Posterior vena cava (tissue), 2 donors: Measurements from ENCODE around the gene AOPEP. TPM values are rescaled to one million over a fixed set of nuclear protein-coding genes. Genes with fewer than 3 reads are reported as not detected.

Experiments used
- DNase-seq: peaks from one replicate; pipeline ENCODE4 v3.0.0-alpha.2; 2020; ENCODE audit warnings: low spot score
- intact Hi-C, 2 donors: fragments of 100-400 bp; cut with DNase I; formaldehyde crosslinking; loops; one replicate each; pipeline versions ENCODE4 v1.14.1 to v1.14.2; 2022 to 2023
- total RNA-seq, 2 donors: library from RNA; stranded (reverse); fragmentation: NEBNext Ultra II Directional; extraction: Animal tissue kit (Norgen Biotek cat#: 25700); gene quantifications; one replicate each; pipeline ENCODE4 v1.2.1, GENCODE V29; 2021
- donor health status: DM: yes; HTN: yes; CAD: no.
- donor health status: DM: yes; HTN: yes; CAD: no.

The AOPEP gene
- total RNA-seq, 2 donors from 2014 or later = 124 to 138 TPM

DNA sequence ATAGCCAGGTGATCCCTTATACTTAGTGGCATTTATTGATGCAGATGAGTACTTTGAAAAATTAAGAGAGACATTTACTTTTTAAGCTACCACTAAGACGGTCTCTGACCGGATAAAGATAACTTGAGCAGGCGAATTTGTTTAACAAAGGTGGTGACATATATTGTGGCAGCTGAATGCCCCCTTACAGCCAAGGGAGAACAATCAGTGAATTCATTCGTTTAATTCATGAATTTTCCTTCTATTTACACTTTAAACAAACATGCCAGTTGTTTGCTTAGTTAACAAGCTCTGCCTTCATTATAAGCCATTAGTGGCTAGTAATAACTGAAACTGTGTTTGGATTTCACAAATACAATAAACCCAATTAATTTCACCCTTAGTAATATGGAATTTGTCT, 187.1 kb downstream of the AOPEP start:
- intact Hi-C loops = no loop called here
- DNase-seq = no peak

DNA sequence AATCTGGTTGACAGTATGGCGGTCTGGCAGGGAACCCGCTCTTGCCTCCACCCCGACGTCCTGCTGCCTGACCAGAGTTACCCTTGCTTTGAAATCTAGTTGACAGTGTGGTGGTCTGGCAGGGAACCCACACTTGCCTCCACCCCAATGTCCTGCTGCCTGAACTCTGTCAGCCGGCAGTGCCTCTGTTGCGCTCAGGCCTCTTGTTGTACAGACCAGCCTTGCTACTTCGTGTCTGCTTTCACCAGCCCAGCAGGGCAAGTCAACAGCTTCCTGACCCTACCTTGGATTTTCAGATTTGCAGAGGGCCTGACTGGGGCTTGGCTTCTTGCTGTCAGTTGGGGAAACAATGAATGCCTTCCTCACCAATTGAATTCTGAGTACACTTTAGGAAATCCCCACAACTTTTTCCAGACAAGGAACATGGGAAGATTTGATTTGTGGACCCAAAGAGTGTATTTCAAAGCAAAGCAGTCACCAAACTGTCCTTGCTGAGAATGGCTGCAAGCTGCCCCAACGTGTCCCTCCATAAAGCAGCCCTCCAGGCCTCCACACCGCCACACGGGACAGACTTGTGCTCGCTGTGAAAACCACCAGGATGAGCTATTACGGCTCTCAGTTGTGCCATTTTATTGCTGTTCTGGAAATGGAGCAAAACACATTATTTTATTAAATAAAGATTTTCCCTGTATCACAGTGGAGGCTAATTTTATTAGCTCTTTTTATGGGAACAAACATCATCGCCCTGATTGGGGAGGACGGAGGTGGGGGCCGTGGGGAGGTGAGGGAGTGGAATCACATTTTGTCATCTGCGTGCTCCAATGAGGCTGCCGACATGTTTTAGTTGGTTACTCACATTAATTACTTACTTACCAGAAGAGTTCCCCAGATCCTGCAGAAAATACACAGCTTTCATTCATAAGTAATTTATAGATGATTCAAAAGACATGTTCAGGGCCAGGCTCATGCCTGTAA, 189.3 kb downstream of the AOPEP start:
- intact Hi-C loops = no loop called here
- no peak for DNase-seq

DNA sequence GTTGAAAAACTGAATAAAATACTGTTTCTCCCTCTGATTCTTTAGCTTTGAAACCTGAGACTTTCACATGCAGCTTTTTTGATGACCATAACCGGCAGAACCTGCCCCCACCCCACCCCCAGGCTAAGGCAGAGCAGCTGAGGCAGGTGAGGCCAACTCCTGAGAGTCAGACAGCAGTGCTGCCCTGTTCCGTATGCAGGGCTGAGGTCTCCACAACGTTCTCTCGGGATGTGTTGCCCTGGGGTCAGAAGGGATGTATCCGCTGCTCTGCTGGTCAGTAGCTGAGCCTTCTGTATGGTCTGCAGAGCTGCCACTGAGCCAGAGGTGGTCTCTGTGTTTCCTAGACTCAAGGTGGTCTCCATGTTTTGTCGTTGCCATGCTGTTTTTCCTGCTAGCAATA, 190.5 kb downstream of the AOPEP start:
- intact Hi-C loops = no loop called here
- DNase-seq = no peak

DNA sequence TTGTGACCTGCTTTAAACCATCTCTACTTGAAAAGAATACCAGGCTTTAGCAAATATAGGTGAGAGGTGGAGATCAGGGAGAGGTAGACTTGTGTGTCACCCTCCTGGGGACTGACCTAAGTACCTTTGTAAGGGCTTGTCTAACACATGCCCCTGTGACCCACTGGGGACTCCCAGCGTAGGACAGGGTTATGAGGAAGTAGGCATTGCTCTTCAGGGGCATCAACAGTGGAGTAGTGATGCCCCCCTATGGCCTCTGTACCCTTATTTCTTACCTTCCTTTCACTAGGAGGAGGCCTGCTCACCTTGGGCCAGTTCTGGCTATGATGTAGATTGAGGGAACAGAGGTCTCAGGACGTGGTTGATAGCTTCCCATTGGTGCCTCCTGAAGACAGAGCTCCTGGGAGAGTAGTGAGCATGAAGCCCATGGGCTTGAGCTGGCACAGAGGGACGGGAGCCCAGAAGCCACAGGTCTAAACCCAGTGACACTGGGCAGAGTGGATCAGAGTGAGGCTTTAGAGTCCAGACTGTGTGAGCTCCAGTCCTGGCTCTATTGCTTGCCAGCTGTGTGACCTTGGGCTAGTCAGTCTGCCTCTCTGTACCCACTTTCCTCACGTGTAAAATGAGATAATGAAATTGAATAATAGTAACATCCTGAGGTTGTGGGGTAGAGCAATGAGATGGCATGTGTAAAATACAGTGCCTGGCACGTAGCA, 191.7 kb downstream of the AOPEP start:
- intact Hi-C loops = no loop called here
- DNase-seq = no peak

DNA sequence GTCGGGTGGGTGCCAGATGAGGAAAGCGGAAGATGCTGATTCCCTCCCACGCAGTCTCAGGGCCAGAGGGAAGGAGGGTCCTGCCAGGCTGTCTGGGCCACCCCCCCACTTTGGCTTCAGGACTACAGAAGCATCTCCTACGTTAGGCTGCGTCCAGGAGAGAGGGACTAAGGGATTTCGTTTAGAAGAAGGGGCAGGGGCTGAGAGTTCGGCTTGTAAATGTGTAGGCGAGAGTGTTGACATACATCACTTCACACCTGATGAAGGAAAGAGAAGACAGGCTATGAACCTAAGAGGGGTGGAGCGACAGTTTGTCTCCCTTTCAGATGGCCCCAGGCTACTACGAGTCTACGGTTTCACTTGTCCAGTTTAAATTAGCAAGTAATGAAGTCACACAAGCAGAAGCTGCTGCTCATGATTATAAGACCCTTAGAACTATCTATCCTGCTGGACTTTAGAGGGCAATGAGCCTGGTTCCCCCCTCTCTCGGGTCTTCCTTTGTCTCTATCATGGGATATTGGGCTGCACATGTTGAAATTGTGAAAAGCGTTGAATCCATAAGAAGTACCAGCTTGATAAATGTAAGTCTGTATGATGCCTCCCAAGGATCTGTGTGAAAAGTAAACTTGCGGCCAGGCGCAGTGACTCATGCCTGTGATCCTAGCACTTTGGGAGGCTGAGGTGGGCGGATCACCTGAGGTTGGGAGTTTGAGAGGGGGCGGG, 193.0 kb downstream of the AOPEP start:
- intact Hi-C loops = loop anchor here in 1 of 2 donors (2.0 to 5.0 kb wide), 2 partner anchors 19 to 1237 kb away; no protein-coding TSS in a partner anchor
- DNase-seq = no peak

DNA sequence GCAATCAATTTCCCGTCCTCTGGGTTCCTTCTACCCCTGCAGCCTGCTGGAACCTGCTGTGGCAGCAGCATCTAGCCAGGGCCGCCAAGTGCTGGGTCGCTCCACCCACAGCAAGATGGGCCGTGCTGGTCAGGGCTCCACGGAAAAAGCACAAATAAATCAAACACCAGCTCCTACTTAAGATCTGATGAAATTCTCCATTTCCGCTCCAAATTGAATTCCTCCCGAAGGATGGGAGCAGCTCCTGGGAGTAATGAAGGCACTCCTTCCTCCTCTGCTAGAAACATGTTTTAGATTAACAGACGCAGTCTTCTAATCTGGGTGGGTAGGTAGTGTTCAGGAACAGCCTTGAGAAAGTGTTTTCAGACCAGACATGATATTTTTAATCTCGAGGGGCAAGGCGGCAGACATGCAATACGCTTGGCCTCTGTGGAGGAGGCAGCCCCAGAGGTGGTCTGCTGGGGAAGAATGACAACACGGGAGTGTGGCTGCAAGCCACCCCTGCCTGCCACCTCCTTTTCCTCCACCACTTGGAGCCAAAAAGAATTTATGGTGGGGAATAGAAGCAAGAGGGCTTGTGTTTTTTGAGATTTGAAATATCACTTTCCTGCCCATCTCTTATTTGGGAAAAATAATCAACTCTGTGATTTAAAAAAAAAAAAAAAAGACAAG, 194.1 kb downstream of the AOPEP start:
- intact Hi-C loops = loop anchor here in 1 of 2 donors (2.0 to 5.0 kb wide), 2 partner anchors 18 to 1238 kb away; no protein-coding TSS in a partner anchor
- peak; percentile 92 for DNase-seq

DNA sequence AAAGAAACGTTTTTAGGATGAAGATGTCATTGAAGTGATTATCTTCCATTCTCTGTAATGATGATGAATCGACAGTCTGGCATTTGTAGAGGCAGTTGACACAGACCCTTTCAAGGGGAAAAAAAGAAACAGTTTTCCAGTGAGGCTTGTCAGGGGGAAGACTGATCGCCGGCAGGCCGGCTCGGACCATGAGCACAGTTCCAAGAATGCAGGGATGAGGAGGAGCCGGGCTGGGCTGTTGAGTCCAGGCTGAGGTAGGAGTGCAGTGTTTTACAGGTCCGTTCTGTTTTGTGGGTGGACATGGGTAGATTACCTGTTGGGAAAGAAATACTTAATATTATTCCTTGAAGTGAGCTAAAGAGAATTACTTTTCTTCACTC, 194.6 kb downstream of the AOPEP start:
- intact Hi-C loops = loop anchor here in 1 of 2 donors (2.0 to 5.0 kb wide), 2 partner anchors 18 to 1239 kb away; no protein-coding TSS in a partner anchor
- peak; percentile 88 for DNase-seq

DNA sequence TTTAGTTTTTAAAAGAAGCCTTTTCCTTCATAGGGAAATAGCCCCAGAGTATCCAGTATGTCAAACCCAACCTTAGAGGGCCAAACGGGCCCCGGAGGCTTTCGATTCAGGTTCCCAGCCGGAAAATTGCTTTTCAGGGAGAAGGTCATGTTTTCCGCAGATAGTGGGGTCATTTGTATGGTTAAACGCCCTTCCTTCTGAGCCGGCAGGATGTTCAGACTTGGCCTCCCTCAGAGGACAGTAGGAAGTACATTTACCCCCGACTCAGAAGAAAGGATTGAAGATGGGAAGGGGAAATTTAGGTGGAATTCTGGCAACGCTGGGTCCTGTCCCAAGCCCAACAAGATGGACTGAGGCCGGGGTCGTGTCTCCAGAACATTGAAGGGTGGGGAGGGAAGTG, 195.2 kb downstream of the AOPEP start:
- DNase-seq = no peak
- intact Hi-C loops = loop anchor here in 1 of 2 donors (2.0 to 5.0 kb wide), 2 partner anchors 17 to 1239 kb away; no protein-coding TSS in a partner anchor

DNA sequence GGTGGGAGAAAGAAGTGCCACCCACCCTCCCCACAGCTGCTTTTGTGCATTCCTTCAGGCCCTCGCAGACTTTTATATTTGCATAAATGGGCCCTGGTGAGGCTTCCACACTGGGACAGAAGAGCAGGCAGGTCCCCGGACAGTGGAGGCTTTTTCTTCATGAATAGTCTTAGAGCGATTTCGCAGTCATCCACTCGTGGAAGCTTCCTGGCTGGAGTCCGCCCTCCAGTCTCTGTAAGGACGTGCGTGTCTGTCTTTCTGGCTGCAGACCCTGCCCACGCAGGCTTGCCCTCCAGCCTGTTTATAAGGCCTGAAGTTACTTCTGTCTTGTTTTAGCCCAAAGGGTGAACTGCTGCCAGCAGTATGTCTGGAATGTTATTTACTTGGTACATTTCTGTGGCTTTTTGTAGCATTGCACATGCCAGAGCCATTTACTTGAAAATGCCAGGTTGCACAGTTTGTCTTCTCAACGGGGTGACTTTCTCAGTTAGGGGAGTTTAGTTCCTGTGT, 195.7 kb downstream of the AOPEP start:
- intact Hi-C loops = loop anchor here in 1 of 2 donors (5.0 kb wide), 1 partner anchor 1240 kb away; no protein-coding TSS in a partner anchor
- peak; percentile 94 for DNase-seq

DNA sequence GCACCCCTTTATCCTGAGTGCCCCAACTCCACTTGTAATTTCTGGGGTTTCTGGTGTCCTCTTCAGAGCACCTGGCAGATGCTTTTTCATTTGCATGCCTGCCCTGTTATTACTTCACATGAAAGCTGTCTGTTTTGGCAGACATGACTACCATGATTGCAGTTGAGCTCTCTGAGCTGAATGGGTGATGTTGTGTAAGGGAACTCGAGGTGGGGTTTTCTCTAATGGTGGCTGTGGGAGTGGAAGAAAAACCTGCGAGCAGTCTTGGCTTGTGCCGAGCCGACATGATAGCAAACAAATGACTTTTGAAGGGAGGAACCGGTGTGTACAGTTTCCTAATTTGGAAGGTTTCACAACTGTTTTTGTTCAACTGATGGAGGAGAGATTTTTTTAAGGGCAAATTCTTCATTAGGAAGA, 196.2 kb downstream of the AOPEP start:
- intact Hi-C loops = loop anchor here in 1 of 2 donors (5.0 kb wide), 1 partner anchor 1240 kb away; no protein-coding TSS in a partner anchor
- no peak for DNase-seq

DNA sequence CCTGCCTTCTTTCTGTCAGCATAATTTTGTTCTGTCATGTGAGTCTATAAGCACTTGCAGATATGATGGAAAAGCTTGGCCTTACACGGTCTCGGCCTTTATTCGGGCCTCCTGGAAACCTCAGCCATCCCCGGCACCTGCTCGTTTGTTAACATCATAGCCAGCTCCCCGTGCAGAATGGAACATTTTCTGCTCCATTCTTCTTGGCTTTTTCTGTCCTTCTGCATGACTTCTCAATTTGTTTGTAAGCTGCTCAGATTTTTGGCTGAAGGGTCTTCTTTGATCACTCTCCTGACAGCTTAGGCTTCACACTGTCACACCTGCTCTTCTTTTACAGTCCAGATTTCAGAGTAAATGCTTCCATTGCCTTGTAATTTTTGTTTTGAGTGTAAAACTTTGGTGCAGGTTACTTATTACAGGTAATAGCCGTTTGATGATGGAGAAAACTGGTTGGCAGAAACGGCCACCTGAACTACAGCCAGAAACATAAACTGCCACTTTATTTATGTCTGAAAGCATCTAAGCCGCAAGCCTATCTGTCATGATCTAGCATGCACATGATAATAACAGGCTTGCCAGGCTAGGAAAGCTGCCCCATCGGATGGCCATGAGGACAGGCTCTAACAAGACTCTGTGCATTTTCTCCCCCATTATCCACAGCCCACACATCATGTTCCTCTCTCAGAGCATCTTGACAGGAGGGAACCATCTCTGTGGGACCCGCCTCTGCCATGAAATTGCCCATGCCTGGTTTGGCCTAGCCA, 197.0 kb downstream of the AOPEP start:
- intact Hi-C loops = loop anchor here in 1 of 2 donors (5.0 kb wide), 1 partner anchor 1241 kb away; no protein-coding TSS in a partner anchor
- DNase-seq = no peak

DNA sequence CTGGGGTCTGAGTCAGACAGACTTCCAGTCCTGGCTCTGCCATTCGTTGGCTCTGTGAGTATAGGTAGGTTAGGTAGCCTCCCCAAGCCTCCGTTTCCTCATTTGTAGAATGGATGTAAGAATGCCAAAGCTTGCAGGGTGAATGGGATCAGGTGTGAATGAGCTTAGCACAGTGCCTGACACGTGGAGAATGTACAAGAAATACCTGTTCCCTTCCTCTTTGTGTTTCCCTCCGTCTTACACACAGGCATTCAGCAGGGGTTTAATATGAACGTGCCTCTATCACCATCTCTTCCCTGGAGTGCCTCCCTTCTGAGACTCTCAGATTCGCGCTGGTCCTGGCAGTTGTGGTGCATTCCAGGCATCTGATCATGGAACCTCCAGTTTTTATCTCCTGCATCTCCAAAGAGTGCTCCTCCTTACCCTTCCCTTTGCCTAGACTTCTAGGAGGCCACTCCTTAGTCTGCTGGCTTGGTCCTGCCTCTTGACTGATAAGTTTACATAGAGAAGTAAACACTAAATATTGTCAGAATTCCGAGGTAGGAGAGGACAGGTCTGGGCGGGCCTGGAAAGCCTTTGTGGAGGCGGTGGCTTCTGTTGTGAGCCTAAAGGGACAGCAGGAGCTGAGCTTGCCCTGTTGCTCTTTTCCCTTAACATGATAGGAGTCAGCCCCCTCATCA, 199.4 kb downstream of the AOPEP start:
- no peak for DNase-seq
- intact Hi-C loops = no loop called here

DNA sequence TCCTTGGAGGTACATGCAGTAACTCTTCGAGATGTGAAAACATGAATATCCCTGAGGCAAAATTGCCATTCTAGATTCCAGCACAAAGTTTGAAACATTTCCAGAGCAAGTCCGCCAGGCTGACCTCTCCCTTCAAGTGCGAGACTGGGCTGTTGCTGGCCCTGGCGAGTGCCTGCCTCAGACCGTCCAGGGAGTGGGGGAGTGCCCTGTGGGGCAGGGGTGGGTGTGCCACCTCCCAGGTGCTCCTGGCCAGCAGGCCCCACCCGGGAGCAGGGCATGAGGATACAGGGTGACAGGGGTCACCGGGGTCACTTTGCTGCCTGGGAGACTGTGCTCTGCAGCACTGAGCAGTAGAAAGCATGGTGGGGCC, 199.9 kb downstream of the AOPEP start:
- no peak for DNase-seq
- intact Hi-C loops = no loop called here

DNA sequence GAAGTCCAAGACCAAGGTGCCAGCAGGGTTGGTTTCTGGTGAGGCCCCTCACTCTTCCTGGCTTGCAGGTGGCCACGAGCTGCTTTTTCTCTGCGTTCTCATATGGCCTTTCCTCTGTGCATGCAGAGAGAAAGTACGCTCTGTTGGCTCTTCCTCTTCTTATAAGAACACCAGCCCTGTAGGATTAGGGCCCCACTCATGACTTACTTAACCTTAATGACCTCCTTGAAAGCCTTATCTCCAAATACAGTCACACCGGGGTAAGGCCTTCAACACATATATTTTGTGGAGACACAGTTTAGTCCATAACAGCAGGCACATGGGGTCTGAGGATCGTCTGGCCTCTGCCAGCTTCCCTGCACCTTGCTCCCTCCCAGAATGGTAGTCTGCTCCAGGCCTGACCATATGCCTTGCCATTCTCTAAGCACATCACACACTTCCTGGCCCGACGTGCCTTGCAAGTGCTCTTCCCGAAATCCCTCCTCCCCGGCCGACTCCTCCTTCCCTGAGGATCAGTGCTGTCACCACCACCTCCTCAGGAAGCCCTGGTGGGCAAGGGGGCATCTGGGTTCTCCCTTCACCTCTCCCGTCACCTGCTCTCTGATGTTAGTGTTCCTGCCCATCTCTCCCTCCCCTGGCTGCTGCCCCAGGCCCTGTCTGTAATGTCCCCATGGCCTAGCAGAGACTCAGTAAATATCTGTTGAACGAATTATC, 200.7 kb downstream of the AOPEP start:
- intact Hi-C loops = no loop called here
- no peak for DNase-seq

DNA sequence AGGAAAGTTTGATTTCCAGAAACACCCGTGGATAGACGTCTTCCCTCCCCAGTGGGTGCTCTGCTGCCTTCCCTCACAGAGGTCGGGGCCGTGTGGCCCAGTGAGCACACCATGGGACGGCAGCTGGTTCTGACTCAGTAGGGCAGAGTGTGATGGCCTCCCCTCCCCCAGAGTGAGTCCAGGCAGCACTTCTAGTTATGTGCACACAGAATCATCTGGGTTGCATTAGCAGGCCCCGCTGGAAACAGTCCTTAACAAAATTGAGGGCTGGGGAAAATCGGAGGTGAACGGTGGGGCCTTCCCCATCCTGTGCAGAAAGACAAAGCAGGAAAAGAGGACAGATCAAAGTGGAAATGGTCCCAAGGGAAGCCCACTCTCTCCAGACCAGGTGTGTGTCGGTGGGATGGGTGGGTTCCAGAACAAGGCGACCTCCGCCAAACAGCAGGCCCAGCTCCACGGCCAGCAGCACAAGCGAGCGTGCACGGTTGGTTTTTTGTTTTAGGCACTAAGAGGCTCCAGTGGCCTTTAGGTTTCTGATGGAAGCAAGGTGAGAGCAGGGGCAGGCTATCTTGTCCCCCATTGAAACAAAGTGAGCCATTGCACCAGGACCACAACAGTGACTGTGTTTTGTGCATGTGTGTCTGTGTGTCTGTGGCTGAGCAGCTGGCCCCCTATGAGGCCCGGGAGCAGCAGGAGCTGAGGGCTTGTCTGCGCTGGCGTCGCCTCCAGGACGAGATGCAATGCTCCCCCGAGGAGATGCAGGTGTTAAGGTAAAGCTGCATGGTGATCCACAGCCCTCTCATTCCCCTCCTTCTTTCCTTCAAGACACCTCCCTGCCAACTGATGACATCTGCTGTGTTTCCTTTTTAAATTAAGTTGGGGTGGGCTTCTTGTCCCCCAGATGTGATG, 201.5 kb downstream of the AOPEP start:
- DNase-seq = no peak
- intact Hi-C loops = no loop called here
